ENCODE data around the gene BCKDHA.
"Not testable (repeated sequence)": the region's sequence is repeated elsewhere in the genome, so short reads cannot be mapped to it uniquely, and the experiment has no call there.

The BCKDHA gene

DNA sequence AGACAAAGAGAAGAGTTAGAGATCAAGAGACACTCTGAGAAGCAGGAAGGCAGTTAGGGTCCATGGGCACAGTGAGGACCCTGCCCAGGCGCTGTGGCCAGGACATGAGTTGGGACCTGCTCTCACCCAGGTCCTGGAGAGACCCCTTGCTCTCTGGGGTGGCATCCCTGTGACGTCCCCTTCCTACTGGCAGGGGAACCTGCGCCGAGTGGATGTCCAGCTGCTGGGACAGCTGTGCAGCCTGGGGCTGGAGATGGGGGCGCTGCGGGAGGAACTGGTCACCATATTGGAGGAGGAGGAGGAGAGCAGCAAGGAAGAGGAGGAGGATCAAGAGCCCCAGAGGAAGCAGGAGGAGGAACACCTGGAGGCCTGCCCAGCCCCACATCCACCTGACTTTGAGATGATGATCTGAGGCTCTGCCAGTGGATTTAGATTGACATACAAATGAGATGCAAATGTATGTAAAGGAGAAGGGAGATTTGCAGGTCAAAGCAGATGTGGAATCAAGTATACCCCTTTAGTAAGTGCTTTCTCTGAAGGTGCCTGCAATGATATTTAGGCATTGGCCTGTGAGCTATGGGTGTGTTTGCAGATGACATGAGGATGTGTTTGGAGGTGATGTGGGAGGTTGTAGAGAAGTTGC lies 46.3 kb downstream of the BCKDHA start:
- no peak for DNase-seq (ENCODE audit: low read depth in 2 of 2)

DNA sequence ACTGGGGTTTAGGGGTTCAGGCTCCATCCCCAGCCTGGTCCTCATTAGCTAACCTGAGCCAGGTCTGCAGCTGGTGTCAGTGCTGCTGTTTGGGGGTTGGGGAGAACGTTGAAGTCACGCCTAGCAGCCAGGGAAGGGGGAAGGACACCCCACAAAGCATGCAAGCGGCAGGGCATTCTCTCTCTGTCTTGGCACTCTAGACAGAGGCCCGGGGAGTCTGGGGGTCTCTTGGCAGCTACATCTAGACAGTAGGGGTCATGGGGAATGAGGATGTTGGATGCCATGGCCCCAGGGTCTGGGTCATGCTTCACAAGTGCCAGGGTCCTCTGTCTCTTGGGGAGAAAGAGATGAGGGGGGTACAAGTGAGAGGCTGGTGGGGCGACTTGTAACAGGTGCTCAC lies 48.0 kb downstream of the BCKDHA start:
- DNase-seq (ENCODE audit: low read depth in 2 of 2): no peak

- DNase-seq (ENCODE audit: low read depth in 2 of 2): no peak
These were observed 50.2 kb downstream of the BCKDHA start for GRCh38 chr19:41447732-41448332.

DNA sequence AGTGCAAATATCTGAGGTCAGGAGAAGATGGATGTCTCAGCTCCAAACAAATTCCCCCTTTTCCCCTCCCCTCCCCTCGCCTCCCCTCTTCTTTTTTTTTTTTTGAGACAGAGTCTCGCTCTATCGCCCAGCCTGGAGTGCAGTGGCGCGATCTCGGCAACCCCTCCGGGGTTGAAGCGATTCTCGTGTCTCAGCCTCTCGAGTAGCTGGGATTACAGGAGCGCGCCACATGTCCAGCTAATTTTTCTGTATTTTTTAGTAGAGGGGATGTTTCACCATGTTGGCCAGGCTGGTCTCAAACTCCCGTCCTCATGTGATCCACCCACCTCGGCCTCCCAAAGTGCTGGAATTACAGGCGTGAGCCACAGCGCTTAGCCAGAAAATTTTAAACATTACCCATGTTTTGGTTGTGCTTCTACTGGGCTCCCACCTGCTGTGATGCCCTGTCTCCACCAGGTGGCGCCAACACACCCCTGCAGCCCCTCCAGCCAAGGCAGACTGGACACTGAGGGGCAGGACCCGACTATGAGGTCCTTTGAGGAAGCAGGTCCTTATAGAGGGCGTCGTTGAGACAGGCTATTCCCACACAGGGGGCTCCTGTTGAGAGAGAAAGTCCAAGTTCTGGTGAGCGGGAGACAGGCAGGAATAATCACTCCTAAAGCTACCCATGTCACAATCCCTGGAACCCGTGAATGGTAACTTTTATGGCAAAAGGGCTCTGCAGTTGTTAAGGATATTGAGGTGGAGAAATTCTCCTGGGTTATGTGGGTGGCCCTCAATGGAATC lies 51.7 kb downstream of the BCKDHA start:
- DNase-seq (ENCODE audit: low read depth in 2 of 2): peak in 1 of 2 experiments; percentile 22

DNA sequence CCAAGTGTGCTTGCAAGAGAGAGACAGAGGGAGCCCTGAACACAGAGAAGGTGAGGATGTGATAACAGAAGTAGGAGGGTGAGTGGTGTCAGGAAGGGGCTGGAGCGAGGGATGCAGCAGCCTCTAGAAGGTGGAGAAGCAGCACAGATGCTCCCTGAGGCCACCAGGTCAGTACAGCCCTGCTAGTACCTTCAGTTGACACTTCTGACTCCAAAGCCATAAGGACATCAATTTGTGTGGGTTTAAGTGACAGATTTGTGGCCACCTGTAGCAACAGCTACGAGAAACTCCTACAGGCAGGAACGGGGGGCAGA lies 52.2 kb downstream of the BCKDHA start:
- no peak for DNase-seq (ENCODE audit: low read depth in 2 of 2)

GRCh38 chr19:41452584-41453275 lies 55.1 kb downstream of the BCKDHA start:
- DNase-seq (ENCODE audit: low read depth in 2 of 2): no peak

DNA sequence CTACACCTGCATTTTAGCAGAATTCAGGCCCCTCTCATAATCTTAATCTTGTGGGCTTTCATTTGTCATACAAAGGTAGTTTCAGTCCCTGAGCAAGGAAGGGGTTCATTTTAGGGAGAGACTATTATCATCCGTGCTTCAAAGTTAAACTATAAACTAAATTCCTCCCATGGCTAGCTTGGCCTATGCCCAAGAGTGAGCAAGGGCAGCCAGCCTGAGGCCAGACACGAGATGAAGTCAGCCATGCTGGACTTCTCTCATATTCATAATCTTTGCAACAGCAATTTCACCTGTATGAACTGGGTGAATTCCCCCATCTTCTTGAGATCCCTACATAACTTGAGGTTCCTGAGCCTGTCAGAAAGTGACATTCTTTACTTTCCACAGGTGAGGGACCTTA lies 58.3 kb downstream of the BCKDHA start:
- no peak for DNase-seq (ENCODE audit: low read depth in 2 of 2)

- no peak for DNase-seq (ENCODE audit: low read depth in 2 of 2)
These were observed 58.8 kb downstream of the BCKDHA start for GRCh38 chr19:41456342-41456918.

DNA sequence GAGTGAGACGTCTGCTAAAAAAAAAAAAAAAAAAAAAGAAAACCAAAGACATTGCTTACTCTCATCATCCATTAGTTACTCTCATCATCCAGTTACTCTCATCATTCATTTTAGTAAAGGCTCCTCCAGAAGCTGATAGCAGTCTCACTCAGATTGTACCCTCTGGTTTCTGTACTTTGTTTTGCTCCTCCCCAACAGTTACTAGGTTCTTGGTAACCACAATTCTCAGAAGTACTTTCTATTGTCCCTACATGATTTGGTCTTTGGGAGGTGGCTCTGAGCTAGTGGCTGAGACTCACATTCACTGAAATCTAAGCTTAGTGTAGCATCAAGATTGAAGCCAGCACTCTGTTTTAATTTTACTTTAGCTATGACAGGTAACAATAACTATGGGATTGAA lies 59.6 kb downstream of the BCKDHA start:
- no peak for DNase-seq (ENCODE audit: low read depth in 2 of 2)

GRCh38 chr19:41462497-41462896 lies 64.9 kb downstream of the BCKDHA start:
- no peak for DNase-seq (ENCODE audit: low read depth in 2 of 2)

DNA sequence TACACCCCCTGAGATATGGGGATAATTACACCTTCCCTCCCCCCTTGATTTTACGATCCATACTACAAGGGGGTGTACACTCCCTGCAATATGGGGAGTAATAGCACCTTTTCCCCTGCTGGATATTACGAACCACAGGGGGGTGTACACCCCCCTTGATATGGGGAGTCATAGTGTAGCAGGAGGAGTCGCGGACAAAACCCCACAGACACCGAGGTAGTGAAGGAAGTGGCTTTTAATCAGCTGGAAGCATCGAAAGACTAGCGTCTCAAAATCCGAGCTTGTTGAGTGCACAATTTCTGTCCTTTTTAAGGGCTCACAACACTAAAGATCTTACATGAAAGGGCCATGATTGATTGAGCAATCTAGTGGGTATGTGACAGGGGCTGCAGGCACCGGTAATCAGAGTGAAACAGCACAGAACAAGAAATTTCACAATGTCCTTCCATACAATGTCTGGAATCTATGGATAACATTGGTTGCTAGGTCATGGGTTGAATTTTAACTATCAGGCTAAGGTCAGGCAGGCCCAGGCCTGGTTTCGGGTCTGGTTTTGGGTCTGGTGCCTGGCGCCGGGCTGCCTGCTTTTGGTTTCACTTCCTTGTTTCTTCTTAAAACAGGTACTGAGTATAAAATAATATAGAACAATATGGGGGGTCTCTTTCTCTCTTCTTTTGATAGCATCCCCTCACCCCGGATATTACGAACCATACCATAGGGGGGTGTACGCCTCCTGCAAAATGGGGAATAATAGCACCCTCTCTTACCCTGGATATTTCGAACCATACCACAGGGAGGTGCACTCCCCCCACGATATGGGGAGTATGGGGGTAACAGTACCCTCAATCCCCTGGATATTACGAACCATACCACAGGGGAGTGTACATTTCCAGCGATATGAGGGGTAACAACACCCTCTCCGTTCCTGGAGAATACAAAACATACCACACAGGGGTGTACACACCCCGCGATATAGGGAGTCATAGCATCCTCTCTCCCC lies 65.9 kb downstream of the BCKDHA start:
- DNase-seq (ENCODE audit: low read depth in 2 of 2): not testable (repeated sequence)

Data from fibroblast of skin of left biceps (primary cell).